Measurements from ENCODE around the gene CD83.

The CD83 gene

GRCh38 chr6:14092316-14092715, 25.3 kb upstream of the CD83 start:
- DNase-seq, result no peak

DNA sequence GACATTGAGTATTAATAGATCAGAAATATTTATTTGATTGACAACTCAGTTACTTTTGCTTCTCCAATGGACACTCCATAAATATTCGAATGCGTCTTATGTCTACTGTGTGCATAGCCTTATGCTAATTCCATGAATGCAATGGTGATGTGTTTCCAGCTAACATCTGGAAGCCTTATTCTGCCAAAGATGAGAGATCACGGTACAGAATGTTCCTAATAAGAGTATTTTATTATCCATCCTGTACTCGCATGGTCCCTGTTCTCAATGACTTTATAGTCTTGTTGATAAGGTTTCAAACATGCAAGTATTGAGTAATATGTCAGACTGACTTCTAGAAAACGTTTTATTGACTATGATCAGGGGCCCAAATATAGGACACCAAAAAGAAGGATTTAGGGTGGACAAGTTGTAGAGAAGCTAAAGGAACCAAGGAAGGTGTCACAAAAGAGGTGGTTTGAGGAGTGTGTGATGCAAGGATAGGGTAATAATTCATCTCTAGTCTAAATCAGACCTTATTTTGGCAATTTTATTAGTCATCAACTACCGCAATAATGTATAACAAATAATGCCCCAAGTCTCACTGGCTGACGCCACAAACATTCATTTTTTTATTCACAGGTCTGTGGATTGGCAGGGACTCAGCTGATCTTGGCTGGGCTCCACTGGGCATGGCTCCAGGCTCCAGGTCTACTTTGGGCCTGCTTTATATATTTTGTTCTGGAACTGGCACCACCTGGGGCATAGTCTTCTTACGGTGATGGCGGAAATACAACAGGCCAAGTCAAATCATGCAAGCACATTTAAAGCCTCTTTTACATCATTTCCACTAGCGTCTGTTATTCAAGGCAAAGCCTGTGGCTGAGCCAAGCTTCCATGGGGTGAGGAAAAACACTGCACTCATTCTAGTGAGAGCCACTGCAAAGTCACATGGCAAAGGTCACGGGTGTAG, 24.5 kb upstream of the CD83 start:
- no peak for DNase-seq

DNA sequence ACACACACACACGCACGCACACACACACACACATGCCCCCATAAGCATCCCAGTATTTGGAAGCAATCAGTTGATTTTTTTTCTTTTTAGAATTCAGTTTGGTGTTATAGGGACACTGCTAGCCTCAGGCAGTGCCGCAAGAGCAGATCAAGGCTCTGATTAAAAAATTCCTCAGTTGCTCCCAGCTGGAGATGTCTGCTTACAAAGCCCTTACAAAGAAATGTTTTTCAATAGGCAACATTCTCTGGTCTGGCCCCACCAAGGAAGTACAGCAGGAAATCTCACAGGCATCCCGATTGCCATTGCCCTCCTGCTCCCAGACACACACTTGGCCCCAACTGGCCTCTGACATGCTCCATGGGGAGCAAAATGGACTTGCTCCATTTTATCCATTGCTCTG, 22.9 kb upstream of the CD83 start:
- no peak for DNase-seq

GRCh38 chr6:14095437-14095836, 22.1 kb upstream of the CD83 start:
- no peak for DNase-seq

DNA sequence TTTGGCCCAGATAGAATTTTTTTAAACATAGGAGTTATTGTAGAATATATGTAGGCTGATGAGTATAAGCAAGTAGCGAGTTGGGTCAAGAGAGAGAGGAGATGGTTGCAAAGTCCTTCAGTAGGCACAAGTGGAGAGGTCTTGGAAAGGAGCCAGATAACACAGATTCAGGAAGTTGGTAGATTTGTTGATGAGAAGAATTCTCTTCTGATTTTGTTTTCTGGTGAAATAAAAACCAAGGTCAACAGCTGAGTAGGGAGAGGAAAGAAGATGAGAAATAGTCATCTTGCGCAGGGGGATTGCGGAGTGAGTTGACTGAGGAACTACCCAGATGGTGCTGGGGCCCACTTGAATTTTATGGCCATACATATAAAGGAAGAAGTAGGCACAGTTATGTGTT, 17.4 kb upstream of the CD83 start:
- DNase-seq, result peak; percentile 72 to 84

DNA sequence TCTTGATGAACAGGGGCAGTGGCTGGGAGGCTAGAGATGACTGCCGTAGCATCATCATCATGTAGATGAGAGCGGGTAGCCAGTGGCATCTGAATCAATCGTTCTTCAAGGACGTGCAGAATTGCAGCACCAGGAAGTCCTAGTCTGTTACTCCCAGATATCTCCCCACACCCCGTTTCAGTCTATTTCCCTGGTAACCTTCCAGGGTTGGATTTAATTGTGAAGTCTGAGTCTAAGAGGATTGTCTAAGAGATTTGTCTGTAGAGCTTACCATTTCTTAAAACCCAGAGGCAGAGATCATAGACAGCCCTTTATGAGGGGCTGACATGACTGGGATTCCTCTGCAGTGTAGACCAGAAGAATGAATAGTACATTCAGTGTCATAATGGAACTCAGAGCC, 16.6 kb upstream of the CD83 start:
- no peak for DNase-seq

DNA sequence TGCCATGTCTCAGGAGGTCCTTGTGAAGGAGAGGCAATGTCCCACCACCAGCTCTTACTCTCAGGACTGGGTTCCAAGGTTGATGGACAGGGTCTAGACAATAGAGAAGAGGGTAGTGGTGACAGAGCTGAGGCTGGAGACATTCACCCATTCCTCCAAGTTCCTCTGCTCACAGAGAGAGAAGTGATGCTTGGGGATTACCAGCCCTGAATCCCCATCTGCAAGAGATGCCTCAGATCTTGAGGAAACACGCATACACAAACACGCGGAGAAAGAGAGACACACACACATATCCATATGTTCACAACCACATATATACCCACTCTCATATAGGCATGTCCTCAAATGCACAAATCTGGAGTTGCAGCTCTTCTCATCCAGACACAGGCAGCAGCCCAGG, 15.2 kb upstream of the CD83 start:
- no peak for DNase-seq

GRCh38 chr6:14105547-14105946, 12.0 kb upstream of the CD83 start:
- no peak for DNase-seq

GRCh38 chr6:14107000-14107399, 10.6 kb upstream of the CD83 start:
- no peak for DNase-seq

DNA sequence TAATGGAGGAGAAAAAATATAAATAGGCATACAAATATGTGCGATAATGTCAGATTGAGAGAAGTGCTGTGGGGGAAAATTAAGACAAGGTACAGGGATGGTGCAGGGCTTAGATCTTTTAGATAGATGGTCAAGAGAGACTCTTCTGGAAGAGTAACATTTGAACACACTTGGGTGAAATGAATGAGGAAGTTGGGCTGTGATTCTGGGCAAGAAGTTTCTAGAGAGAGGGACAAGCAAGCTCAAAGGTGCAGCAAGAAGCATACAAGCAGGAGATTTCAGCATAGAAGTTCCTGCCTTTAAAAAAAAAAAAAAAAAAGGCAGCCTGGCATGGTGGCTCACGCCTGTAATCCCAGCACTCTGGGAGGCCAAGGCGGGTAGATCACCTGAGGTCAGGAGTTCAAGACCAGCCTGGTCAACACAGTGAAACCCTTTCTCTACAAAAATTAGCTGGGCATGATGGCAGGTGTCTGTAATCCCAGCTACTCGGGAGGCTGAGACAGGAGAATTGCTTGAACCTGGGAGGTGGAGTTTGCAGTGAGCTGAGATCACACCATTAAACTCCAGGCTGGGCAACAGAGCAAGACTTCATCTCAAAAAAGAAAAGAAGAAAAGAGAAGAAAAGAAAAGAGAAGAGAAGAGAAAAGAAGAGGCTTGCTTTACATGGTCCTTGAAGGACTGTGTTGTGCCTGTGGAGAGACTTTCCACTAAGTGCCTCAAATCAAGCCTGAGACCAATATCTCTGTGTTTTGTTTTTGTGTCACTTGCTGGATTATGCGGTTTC, 9.7 kb upstream of the CD83 start:
- no peak for DNase-seq

DNA sequence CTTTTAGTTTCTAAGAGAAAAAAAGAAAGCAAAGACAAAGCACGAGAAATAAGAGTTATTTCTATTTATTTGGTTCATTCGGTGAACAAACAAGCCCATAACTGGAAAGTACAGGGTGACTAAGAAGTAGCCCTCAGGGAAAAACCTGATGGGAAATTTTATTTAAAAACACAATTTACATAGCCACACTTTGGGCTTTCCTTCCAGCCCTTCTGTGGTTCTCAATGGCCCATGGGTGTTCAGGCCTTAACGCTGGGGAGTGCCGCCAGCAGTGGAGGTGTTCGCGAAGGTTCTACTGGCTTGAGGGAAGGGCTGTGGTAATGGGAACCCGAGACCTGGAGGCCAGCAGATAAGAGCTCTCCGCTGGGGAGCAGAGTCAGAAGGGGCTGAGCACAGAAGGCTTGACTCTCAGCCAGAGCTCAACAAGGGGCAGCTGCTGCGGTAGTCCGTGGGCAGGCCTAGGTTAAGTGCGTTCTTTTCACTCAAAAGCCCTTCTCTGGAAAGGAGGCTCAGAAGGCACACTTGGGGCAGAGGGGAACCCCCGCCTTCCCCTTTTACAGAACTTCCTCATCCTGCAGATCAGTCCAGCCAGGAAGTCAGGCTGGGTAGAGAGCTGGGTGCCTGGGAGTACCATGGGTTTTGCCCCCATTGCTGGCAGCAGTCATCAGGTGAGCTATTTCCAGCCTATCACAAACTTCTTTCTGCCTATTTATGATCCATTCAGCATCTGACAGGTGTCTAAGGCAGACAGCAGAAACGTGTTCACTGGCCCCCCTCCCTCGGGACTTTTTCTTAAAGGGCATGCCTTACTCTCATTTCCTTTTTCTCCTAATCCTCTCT, 8.8 kb upstream of the CD83 start:
- DNase-seq, result peak; percentile 88 to 91

GRCh38 chr6:14109411-14109826, 8.2 kb upstream of the CD83 start:
- DNase-seq, result no peak

DNA sequence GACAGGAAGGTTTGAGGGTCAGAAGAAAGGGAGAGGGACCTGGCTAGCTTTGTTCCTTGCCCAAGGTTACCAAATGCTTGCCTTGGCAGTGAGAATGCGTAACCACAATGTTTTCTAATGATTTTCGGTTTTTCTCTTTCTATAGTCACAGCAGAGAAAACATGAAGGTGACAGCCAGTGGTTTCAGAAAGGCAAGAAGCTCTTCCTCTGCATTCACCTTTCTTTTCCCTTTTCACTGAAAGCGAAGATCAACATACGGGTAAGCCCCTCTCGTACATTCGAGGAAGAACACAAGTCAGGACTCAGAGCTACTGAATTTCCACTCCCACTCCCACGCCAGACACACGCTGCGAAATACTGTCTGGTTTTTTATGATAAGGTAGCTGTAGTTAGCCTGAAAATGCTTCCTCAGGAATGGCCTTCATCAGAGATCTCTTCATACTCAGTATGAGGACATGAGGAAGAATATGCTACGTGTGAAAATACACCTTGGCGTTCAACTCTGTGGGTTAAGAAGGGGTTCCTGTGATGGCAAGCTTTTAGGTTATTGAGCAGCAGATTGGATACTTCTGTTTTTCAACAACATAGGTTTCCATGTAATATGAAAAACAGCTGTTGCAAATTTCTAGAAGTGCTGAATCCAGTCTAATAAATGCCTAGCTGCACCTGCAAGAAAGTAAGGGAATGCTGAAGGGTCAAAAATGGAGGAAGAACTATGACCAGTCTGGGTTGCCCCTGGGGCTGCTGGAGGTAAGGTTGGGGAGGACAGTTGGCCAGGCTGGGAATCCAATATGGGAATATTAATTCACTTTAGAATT, 7.4 kb upstream of the CD83 start:
- DNase-seq, result no peak

DNA sequence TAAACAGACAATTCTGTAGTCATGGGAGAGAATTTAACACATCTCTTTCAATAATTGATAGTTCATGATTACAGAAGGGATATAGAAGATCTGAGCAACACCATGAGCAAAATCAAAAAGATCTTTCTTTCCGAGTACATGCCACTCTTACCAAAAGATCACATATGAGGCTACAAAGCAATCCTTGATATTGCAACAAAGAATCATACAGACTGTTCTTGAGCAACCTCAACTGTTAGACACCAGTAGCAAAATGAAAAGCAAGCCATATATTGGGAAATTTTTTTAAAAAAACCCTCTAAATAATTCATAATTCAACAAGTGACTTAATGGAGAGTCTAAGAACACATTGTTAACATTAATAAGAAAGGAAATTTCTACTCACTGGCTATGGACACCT, 3.6 kb upstream of the CD83 start:
- peak; percentile 57 to 86 for DNase-seq

- DNase-seq, result no peak
These were observed 493 bp downstream of the CD83 start for GRCh38 chr6:14118091-14118439.

DNA sequence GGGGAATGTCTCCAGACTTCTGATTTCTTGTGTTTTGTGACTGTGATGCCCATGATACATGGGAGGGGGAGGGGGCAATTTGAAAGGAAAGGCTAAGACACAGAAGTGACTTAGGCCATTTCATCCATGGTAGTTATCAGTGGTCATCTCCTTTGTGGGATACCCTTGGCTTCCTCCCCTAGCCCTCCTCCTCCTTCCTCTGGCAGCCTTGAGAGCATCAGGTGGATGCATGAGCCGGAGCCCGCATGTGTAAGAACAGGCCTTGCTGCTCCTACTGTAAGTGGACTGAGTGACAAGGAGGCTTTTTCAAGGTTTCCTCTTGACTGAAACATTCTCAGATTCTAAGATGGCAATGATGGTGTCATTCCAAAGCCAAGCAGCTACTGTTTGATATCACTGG, 874 bp downstream of the CD83 start:
- DNase-seq, result no peak

GRCh38 chr6:14119784-14120183, 2.2 kb downstream of the CD83 start:
- peak; percentile 58 to 65 for DNase-seq

- DNase-seq, result no peak
These were observed 3.0 kb downstream of the CD83 start for GRCh38 chr6:14120546-14120945.

DNA sequence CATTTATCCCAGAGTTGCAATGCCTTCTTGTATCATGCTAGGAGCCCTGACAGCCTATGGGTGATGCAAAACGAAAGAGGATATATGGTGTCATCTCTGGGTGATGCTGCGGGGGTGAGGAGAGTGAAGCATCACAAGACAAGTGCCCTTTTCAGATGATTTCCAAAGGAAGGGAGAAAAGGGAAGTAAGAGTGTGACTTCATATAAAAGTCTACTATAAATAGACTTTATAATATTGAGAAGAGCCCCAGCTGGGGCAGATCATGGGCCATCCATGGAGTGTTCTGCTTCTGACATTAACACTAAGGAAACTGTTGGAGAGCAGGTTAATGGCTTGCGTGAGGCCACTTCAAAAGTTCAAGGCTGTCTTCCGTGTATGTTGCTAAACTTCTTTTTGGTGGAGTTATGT, 4.4 kb downstream of the CD83 start:
- peak; percentile 97 to 98 for DNase-seq

DNA sequence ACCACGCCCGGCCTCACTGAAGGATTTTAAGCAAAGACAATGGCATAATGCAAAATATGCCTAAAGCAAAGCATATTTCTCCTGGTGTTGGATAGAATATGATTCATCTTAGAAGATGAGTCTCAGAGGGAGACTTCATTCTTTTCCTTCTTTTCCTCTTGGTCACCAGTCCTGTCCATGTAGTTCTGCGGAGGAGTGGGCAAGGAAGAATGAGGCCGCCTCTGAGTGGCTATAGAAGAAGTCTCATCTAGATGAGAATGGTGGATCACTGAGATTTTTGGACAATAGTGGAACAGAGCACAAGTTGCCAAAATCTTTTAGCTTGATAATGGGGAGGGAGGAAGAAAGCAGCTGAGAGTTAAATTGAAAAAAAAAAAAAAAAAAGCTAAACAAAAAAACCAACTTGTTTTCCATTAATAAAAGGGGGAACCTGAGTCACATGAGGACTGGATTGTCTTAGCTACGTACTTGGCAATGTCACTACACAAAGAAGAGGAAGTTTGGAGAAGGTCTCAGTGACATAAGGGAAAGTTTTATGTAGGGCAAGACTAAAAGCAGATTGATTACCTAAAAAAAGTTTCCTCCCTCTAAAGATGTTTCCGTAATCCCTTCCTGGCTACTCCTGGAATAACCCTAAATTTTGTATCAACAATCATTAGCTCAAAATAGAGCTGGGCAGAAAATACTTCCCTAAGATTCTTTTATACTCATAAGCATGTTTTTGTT, 6.0 kb downstream of the CD83 start:
- peak; percentile 87 to 90 for DNase-seq

- no peak for DNase-seq
These were observed 7.8 kb downstream of the CD83 start for GRCh38 chr6:14125346-14125745.

Measured in inflammatory macrophage (primary cell).